Heart right ventricle (tissue), 16 donors: Measurements from ENCODE around the gene CBX6. TPM values are rescaled to one million over a fixed set of nuclear protein-coding genes. Genes with fewer than 3 reads are reported as not detected.

Experiments used
- ATAC-seq, 8 donors: fragments of 200-7000 bp; cut with Tn5 transposase; one replicate each; pipeline ENCODE4 v1.9.1; 2020; ENCODE audit warnings: mild to moderate bottlenecking in 8 of 8, moderate library complexity in 8 of 8, moderate number of reproducible peaks in 1 of 8
- DNase-seq, 2 donors: peaks; one replicate each; pipeline ENCODE4 v3.0.0-alpha.2; 2020
- H3K27ac ChIP-seq, 10 donors: fragments of 200-600 bp; sonication (generic) in 2 of 10; one replicate each; pipeline versions ENCODE4 v1.5.0 to v1.8.0; 2020 to 2022; ENCODE audit warnings: mild to moderate bottlenecking in 3 of 10
- H3K27me3 ChIP-seq, 7 donors: fragments of 200-600 bp; one replicate each; pipeline ENCODE4 v1.8.0; 2021 to 2022; ENCODE audit warnings: mild to moderate bottlenecking in 2 of 7
- H3K36me3 ChIP-seq, 9 donors: fragments of 200-600 bp; sonication (generic) in 1 of 9; one replicate each; pipeline versions ENCODE4 v1.5.0 to v1.8.0; 2020 to 2022; ENCODE audit warnings: mild to moderate bottlenecking in 2 of 9
- H3K4me1 ChIP-seq, 9 donors: fragments of 200-600 bp; sonication (generic) in 1 of 9; one replicate each; pipeline versions ENCODE4 v1.5.0 to v1.8.0; 2020 to 2022; ENCODE audit warnings: mild to moderate bottlenecking in 4 of 9
- H3K4me3 ChIP-seq, 10 donors: fragments of 200-600 bp; sonication (generic) in 2 of 10; one replicate each; pipeline versions ENCODE4 v1.5.0 to v1.8.0; 2020 to 2022; ENCODE audit warnings: mild to moderate bottlenecking in 7 of 10, moderate library complexity in 2 of 10
- H3K9me3 ChIP-seq, 11 donors: fragments of 200-600 bp in 10 of 11; sonication (generic) in 2 of 11; one replicate each; pipeline versions ENCODE4 v1.5.0 to v1.8.0; 2013 to 2022; ENCODE audit warnings: mild to moderate bottlenecking in 2 of 11, control low read depth in 1 of 11, moderate library complexity in 1 of 11
- CTCF ChIP-seq, 9 donors: fragments of 200-600 bp; sonication (generic) in 2 of 9; IDR thresholded peaks; one replicate each; pipeline versions ENCODE4 v1.5.0 to v1.8.0; 2021 to 2022; ENCODE audit warnings: antibody characterized with exemption in 9 of 9, mild to moderate bottlenecking in 5 of 9, moderate library complexity in 1 of 9
- WGBS, 2 donors: extraction: QIAGEN DNeasy Blood & Tissue Kit; methylation state at CpG; one replicate each; pipeline ENCODE4 v1.1.7; 2013; ENCODE audit warnings: inconsistent platforms in 1 of 2; 5-methylcytosine and 5-hydroxymethylcytosine counted together
- intact Hi-C, 10 donors: fragments of 100-400 bp; cut with DNase I; formaldehyde crosslinking; loops; one replicate each; pipeline versions ENCODE4 v1.11.1 to v1.14.2; 2022
- polyA plus RNA-seq, 2 donors: library from polyadenylated mRNA; stranded (reverse); fragments of 200-250 nt; gene quantifications; one replicate each; pipeline ENCODE4 v1.2.3, GENCODE V29; 2013
- total RNA-seq, 10 donors: library from RNA; stranded (reverse); fragmentation: NEBNext Ultra II Directional in 3 of 10; extraction: Animal tissue kit (Norgen Biotek cat#: 25700) in 3 of 10; gene quantifications; one replicate each; pipeline versions ENCODE4 v1.2.1 to v1.2.4, GENCODE V29; 2021 to 2023
- donor health status: Arrhythmogenic right ventricular cardiomyopathy.
- donor health status: ischemic (EF 13 %, LVEDD 7.1; RV severe dilation, severe dysfunction).
- donor health status: healthy with polysubstance abuse.
- donor health status: DM: no; HTN: yes; CAD: no.
- donor health status: DM: no; HTN: no; CAD: no.
- donor health status: ischemic (EF 25% LVEDD 6.9; RV normal size, moderate dysfunction).
- donor health status: ischemic (EF 25% LVEDD 5.7; RV mildly dilated, moderate dysfunction).
- donor health status: healthy.
- donor health status: DM: yes; HTN: yes; CAD: no.
- donor health status: Ischemic cardiomyopathy.
- donor health status: ischemic (EF 35%, LVEDD 5.7; RV mildly dilated, moderate dysfunction).
- donor health status: nonischemic (EF 11% LVEDD 7.7; RV severe dilation, severe dysfunction).
- donor health status: DM: yes; HTN: yes; CAD: no.
- donor health status: PGD.
- donor health status: ischemic (EF 29% LVEDD 5.4; RV normal size, mild dysfunction).
- donor health status: nonischemic (EF 23%, LVEDD 6.1; RV moderate dilation, normal function).

The CBX6 gene
- total and polyA plus RNA-seq, 12 donors: 17.4 to 49.1 (median 35.1) TPM

GRCh38 chr22:38900677-38901076 lies 28.7 kb upstream of the CBX6 start:
- H3K9me3 ChIP-seq: peaks cover 0 to 7% (median 0%) of the 10 kb centered on the region in 11 donors
- intact Hi-C loops: no loop called here
- WGBS, 2 donors: 22 to 27% methylated on average over 5 of the region's 5 CpGs
- H3K4me3 ChIP-seq: no peak overlapping the region
- no peak overlapping the region for H3K27ac ChIP-seq
- ATAC-seq: no peak
- no peak for DNase-seq
- peaks cover 0 to 13% (median 0%) of the 10 kb centered on the region in 9 donors for H3K4me1 ChIP-seq
- H3K36me3 ChIP-seq: no peaks in the 10 kb centered on the region
- no peak for TF ChIP-seq CTCF (IDR thresholded peaks at IDR 0.05)
- peaks cover 0 to 5% (median 0%) of the 10 kb centered on the region in 7 donors for H3K27me3 ChIP-seq

- no peak overlapping the region for H3K4me3 ChIP-seq
- peaks cover 0 to 8% (median 0%) of the 10 kb centered on the region in 7 donors for H3K27me3 ChIP-seq
- peaks cover 0 to 2% (median 0%) of the 10 kb centered on the region in 11 donors for H3K9me3 ChIP-seq
- no peak for TF ChIP-seq CTCF (IDR thresholded peaks at IDR 0.05)
- intact Hi-C loops: no loop called here
- 64 to 68% methylated on average over 9 of the region's 9 CpGs for WGBS, 2 donors
- no peaks in the 10 kb centered on the region for H3K36me3 ChIP-seq
- ATAC-seq (no peak), DNase-seq (no peak)
- H3K27ac ChIP-seq: no peak overlapping the region
- no peaks in the 10 kb centered on the region for H3K4me1 ChIP-seq
Measured at GRCh38 chr22:38891256-38891655, 19.2 kb upstream of the CBX6 start.

GRCh38 chr22:38890377-38890776 lies 18.4 kb upstream of the CBX6 start:
- Histone ChIP-seq H3K4me1 (no peaks in the 10 kb centered on the region), H3K27me3 (peaks cover 0 to 8% (median 0%) of the 10 kb centered on the region in 7 donors), H3K27ac (no peak overlapping the region), H3K36me3 (no peaks in the 10 kb centered on the region), H3K9me3 (peaks cover 0 to 2% (median 0%) of the 10 kb centered on the region in 11 donors), H3K4me3 (no peak overlapping the region)
- WGBS, 2 donors: 84 to 94% methylated on average over 5 of the region's 5 CpGs
- no peak for DNase-seq
- TF ChIP-seq CTCF (IDR thresholded peaks at IDR 0.05): no peak
- ATAC-seq: no peak
- intact Hi-C loops: no loop called here

- WGBS, 2 donors: 43 to 50% methylated on average over 5 of the region's 5 CpGs
- ATAC-seq (no peak), DNase-seq (no peak)
- H3K9me3 ChIP-seq: peaks cover 0 to 2% (median 0%) of the 10 kb centered on the region in 11 donors
- intact Hi-C loops: no loop called here
- no peak for TF ChIP-seq CTCF (IDR thresholded peaks at IDR 0.05)
- H3K27me3 ChIP-seq: peaks cover 0 to under 1% (median 0%) of the 10 kb centered on the region in 7 donors
- no peak overlapping the region for H3K27ac ChIP-seq
- no peaks in the 10 kb centered on the region for H3K36me3 ChIP-seq
- H3K4me1 ChIP-seq: peaks cover 7 to 18% (median 17%) of the 10 kb centered on the region in 9 donors
- no peak overlapping the region for H3K4me3 ChIP-seq
Measured at GRCh38 chr22:38886333-38886732, 14.3 kb upstream of the CBX6 start.
